ENCODE measurements around the gene NDST4.

DNA sequence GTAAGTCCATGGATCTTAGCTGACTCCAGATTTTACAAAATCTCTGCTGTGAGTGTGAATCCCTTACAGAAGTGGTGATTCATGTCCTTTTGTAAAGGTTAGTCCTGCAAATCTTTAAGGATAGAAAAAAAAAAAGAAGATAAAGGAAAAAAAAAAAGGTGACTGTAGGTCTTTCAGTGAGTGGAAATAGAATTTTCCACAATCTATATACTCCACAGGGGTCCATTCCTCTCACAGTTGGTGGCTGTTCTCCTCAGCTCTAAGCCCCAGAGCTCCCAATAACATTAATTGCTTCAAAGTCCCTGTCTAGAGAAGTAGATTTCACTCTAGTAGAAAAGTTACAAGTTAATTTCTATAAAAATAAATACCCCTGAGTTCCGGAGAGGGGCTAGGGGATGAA, 189.1 kb downstream of the NDST4 start:
- TF ChIP-seq EZH2phosphoT487 (IDR thresholded peaks at IDR 0.05), result no peak
- no peak for TF ChIP-seq EZH2 (IDR thresholded peaks at IDR 0.05)
- TF ChIP-seq, protein P1, sequence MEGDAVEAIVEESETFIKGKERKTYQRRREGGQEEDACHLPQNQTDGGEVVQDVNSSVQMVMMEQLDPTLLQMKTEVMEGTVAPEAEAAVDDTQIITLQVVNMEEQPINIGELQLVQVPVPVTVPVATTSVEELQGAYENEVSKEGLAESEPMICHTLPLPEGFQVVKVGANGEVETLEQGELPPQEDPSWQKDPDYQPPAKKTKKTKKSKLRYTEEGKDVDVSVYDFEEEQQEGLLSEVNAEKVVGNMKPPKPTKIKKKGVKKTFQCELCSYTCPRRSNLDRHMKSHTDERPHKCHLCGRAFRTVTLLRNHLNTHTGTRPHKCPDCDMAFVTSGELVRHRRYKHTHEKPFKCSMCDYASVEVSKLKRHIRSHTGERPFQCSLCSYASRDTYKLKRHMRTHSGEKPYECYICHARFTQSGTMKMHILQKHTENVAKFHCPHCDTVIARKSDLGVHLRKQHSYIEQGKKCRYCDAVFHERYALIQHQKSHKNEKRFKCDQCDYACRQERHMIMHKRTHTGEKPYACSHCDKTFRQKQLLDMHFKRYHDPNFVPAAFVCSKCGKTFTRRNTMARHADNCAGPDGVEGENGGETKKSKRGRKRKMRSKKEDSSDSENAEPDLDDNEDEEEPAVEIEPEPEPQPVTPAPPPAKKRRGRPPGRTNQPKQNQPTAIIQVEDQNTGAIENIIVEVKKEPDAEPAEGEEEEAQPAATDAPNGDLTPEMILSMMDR (IDR thresholded peaks at IDR 0.05), result no peak
